ENCODE data around the gene FBXL16. TPM values are rescaled to one million over a fixed set of nuclear protein-coding genes. Genes with fewer than 3 reads are reported as not detected.

The FBXL16 gene
- total and polyA plus RNA-seq, 2 of the 13 experiments (the other 11 are each of a cell fraction or from before 2014, with no cell fraction given): 0.22 to 2.0 TPM

- TF ChIP-seq THRA (CRISPR knock-in tag; IDR thresholded peaks at IDR 0.05; ENCODE audit: borderline replicate concordance) (peak; percentile 67), ZNF768 (CRISPR knock-in tag; IDR thresholded peaks at IDR 0.05) (peak; percentile 55; the same call in 1 of the 2 replicates), PREB (CRISPR knock-in tag; IDR thresholded peaks at IDR 0.05) (no peak), NAIF1 (CRISPR knock-in tag; IDR thresholded peaks at IDR 0.05; ENCODE audit: borderline replicate concordance) (no peak), MYNN (CRISPR knock-in tag; IDR thresholded peaks at IDR 0.05; ENCODE audit: low read depth) (0 out of 2 replicates have a peak, but pooled peaks have one; percentile 32), SAP130 (CRISPR knock-in tag; IDR thresholded peaks at IDR 0.05; ENCODE audit: low read depth) (peak; percentile 98), ZNF674 (CRISPR knock-in tag; IDR thresholded peaks at IDR 0.05; ENCODE audit: low read depth) (0 out of 2 replicates have a peak, but pooled peaks have one; percentile 71), ZSCAN21 (CRISPR knock-in tag; IDR thresholded peaks at IDR 0.05; ENCODE audit: borderline replicate concordance) (peak; percentile 78; the same call in 1 of the 2 replicates), HNF1A (IDR thresholded peaks at IDR 0.05; ENCODE audit: low read depth) (no peak), HNF1A (CRISPR knock-in tag; IDR thresholded peaks at IDR 0.05; ENCODE audit: borderline replicate concordance) (peak; percentile 85), CSRNP1 (CRISPR knock-in tag; IDR thresholded peaks at IDR 0.05) (no peak), ZZZ3 (CRISPR knock-in tag; IDR thresholded peaks at IDR 0.05; ENCODE audit: borderline replicate concordance) (peak; percentile 84), BORCS8-MEF2B (CRISPR knock-in tag; IDR thresholded peaks at IDR 0.05) (0 out of 2 replicates have a peak, but pooled peaks have one; percentile 24), ZNF772 (CRISPR knock-in tag; IDR thresholded peaks at IDR 0.05) (peak; percentile 61; the same call in 1 of the 2 replicates), FOXP4 (CRISPR knock-in tag; IDR thresholded peaks at IDR 0.05) (no peak), ZNF451 (CRISPR knock-in tag; IDR thresholded peaks at IDR 0.05) (peak; percentile 96), ZNF256 (CRISPR knock-in tag; conservative IDR thresholded peaks at IDR 0.05) (0 out of 2 replicates have a peak, but pooled peaks have one; percentile 32), ZMAT3 (CRISPR knock-in tag; conservative IDR thresholded peaks at IDR 0.05) (peak; percentile 61; the same call in 1 of the 2 replicates)
Observed at GRCh38 chr16:740764-741505, 35.3 kb upstream of the FBXL16 start, which contains the start of gene CIAO3 (continued).
